CD4-positive, alpha-beta T cell (primary cell): Measurements from ENCODE around the gene RNF130. TPM values are rescaled to one million over a fixed set of nuclear protein-coding genes. Genes with fewer than 3 reads are reported as not detected.
A peak's percentile ranks its signal among the peaks of the same experiment; 100 is the strongest.
"Not testable (repeated sequence)": the region's sequence is repeated elsewhere in the genome, so short reads cannot be mapped to it uniquely, and the experiment has no call there.

Source experiments
- ATAC-seq: fragments of 200-7000 bp; cut with Tn5 transposase; one replicate; pipeline ENCODE4 v1.10.0; 2022; ENCODE audit warnings: mild to moderate bottlenecking; ENCODE audit not compliant: poor library complexity
- CTCF ChIA-PET: fragments of 350-600 bp; sonication (Branson Sonifier 250); formaldehyde crosslinking; loops from one replicate; lab custom pipeline; 2021; ENCODE audit warnings: antibody characterized with exemption, inconsistent platforms; lab: Charles Lee
- POLR2A ChIA-PET: fragments of 350-600 bp; sonication (Branson Sonifier 250); formaldehyde crosslinking; loops from one replicate; lab custom pipeline; 2021; ENCODE audit warnings: antibody characterized with exemption, inconsistent platforms; lab: Charles Lee
- DNase-seq, 14 experiments: peaks; one replicate each; pipeline ENCODE4 v3.0.0-alpha.2; 2013 to 2020; ENCODE audit warnings: mixed read lengths in 2 of 14
- H3K27ac ChIP-seq, 2 donors: one replicate each; pipeline versions ENCODE4 v1.5.1 to v1.7.0; 2013; ENCODE audit warnings: low read length in 2 of 2, low read depth in 1 of 2, mild to moderate bottlenecking in 1 of 2
- H3K27me3 ChIP-seq, 2 experiments: 1 replicate in 1 of 2; 2 replicates in 1 of 2; pipeline versions ENCODE4 v1.6.1 to v1.7.0; 2013; ENCODE audit warnings: low read length in 2 of 2, control low read depth in 1 of 2, mild to moderate bottlenecking in 1 of 2, moderate library complexity in 1 of 2; ENCODE audit not compliant: insufficient read depth in 2 of 2, control insufficient read depth in 1 of 2
- H3K36me3 ChIP-seq: one replicate; pipeline ENCODE4 v1.6.1; 2013; ENCODE audit warnings: low read length, control low read depth; ENCODE audit not compliant: insufficient read depth
- H3K4me1 ChIP-seq: one replicate; pipeline ENCODE4 v1.6.1; 2013; ENCODE audit warnings: low read length, control low read depth; ENCODE audit not compliant: insufficient read depth
- H3K4me3 ChIP-seq: one replicate; pipeline ENCODE4 v1.5.1; 2013; ENCODE audit warnings: mild to moderate bottlenecking, low read length, moderate library complexity
- H3K9me3 ChIP-seq, 2 experiments: 1 replicate in 1 of 2; 2 replicates in 1 of 2; pipeline versions ENCODE4 v1.6.1 to v1.7.0; 2013; ENCODE audit warnings: low read length in 2 of 2, mild to moderate bottlenecking in 2 of 2, control low read depth in 1 of 2, moderate library complexity in 1 of 2; ENCODE audit not compliant: control insufficient read depth in 1 of 2, insufficient read depth in 1 of 2
- H3K27ac Mint-ChIP-seq: one replicate; pipeline ENCODE4 v1.8.0; 2020; ENCODE audit warnings: mixed read lengths
- H3K27me3 Mint-ChIP-seq: one replicate; pipeline ENCODE4 v1.8.0; 2021; ENCODE audit warnings: mixed read lengths
- H3K36me3 Mint-ChIP-seq: one replicate; pipeline ENCODE4 v1.8.0; 2021; ENCODE audit warnings: low read depth, mixed read lengths
- H3K4me1 Mint-ChIP-seq: one replicate; pipeline ENCODE4 v1.8.0; 2021; ENCODE audit warnings: low read depth, mixed read lengths
- H3K4me3 Mint-ChIP-seq: one replicate; pipeline ENCODE4 v1.8.0; 2020; ENCODE audit warnings: mild to moderate bottlenecking, mixed read lengths
- H3K9me3 Mint-ChIP-seq: one replicate; pipeline ENCODE4 v1.8.0; 2020; ENCODE audit warnings: mixed read lengths
- CTCF ChIP-seq: fragments of 200-600 bp; IDR thresholded peaks from one replicate; pipeline ENCODE4 v1.8.0; 2022; ENCODE audit warnings: antibody characterized with exemption, mild to moderate bottlenecking
- intact Hi-C, 2 experiments: fragments of 100-400 bp; cut with DNase I in 1 of 2; cut with micrococcal nuclease in 1 of 2; formaldehyde crosslinking; loops; one replicate each; pipeline versions ENCODE4 v1.15.1 to v1.9.0; 2023 to 2025; cut with DNase I, micrococcal nuclease
- total RNA-seq, 174 experiments: library from RNA in 2 of 174; stranded (reverse) in 2 of 174; gene quantifications; one replicate each; pipeline ENCODE4 v1.2.3 and lab custom pipeline; 2021 to 2026

Gene RNF130
- total RNA-seq, 2 experiments from 2014 or later: 18.2 to 19.1 TPM

GRCh38 chr5:180090769-180091546, 19.4 kb upstream of the RNF130 start:
- no peaks in the 10 kb centered on the region for H3K36me3 ChIP-seq
- POLR2A ChIA-PET: interaction anchor here (0.7 to 0.8 kb wide), 2 partner anchors 254 kb away, joined by 3 to 4 read pairs; no protein-coding TSS in a partner anchor
- peak overlapping the region; percentile 88 for H3K27ac Mint-ChIP-seq
- peaks cover 19% of the 10 kb centered on the region for H3K4me1 ChIP-seq
- ATAC-seq (no peak), DNase-seq (peak in 2 of 14 experiments; percentile 7 to 27)
- intact Hi-C loops: loop anchor here (2.0 to 5.0 kb wide), 4 partner anchors 69 to 290 kb away; partner anchors contain the start of gene TBC1D9B (in 2 of the 2)
- H3K4me3 Mint-ChIP-seq: peak overlapping the region; percentile 83
- no peaks in the 10 kb centered on the region for H3K9me3 ChIP-seq
- H3K36me3 Mint-ChIP-seq: no peaks in the 10 kb centered on the region
- no peaks in the 10 kb centered on the region for H3K9me3 Mint-ChIP-seq
- CTCF ChIA-PET: interaction anchor here (1.1 to 1.7 kb wide), 6 partner anchors 12 to 289 kb away, joined by 3 to 5 read pairs (median 4); no protein-coding TSS in a partner anchor
- peaks cover 13% of the 10 kb centered on the region for H3K4me1 Mint-ChIP-seq
- H3K27me3 ChIP-seq: no peaks in the 10 kb centered on the region
- no peak overlapping the region for H3K27ac ChIP-seq
- peak overlapping the region; percentile 64 for H3K4me3 ChIP-seq
- no peaks in the 10 kb centered on the region for H3K27me3 Mint-ChIP-seq
- peak; percentile 8 for TF ChIP-seq CTCF

- no peak overlapping the region for H3K27ac ChIP-seq
- POLR2A ChIA-PET: interaction anchor here (0.7 to 0.8 kb wide), 2 partner anchors 253 to 254 kb away, joined by 3 to 4 read pairs; no protein-coding TSS in a partner anchor
- peaks cover 19% of the 10 kb centered on the region for H3K4me1 Mint-ChIP-seq
- H3K27me3 ChIP-seq: no peaks in the 10 kb centered on the region
- ATAC-seq (peak; percentile 58), DNase-seq (peak; percentile 64 to 91 (median 78))
- peak overlapping the region; percentile 81 for H3K4me3 Mint-ChIP-seq
- no peaks in the 10 kb centered on the region for H3K36me3 Mint-ChIP-seq
- no peaks in the 10 kb centered on the region for H3K9me3 Mint-ChIP-seq
- peak overlapping the region; percentile 64 for H3K4me3 ChIP-seq
- H3K36me3 ChIP-seq: no peaks in the 10 kb centered on the region
- CTCF ChIA-PET: interaction anchor here (1.3 to 1.7 kb wide), 4 partner anchors 11 to 181 kb away, joined by 3 to 5 read pairs (median 5); no protein-coding TSS in a partner anchor
- peaks cover 21% of the 10 kb centered on the region for H3K4me1 ChIP-seq
- no peaks in the 10 kb centered on the region for H3K9me3 ChIP-seq
- intact Hi-C loops: loop anchor here (2.0 to 5.0 kb wide), 4 partner anchors 68 to 289 kb away; partner anchors contain the start of gene TBC1D9B (in 2 of the 2)
- peak overlapping the region; percentile 88 for H3K27ac Mint-ChIP-seq
- peaks cover 3% of the 10 kb centered on the region for H3K27me3 Mint-ChIP-seq
- peak; percentile 83 for TF ChIP-seq CTCF
These were observed 18.7 kb upstream of the RNF130 start for GRCh38 chr5:180090098-180090768.

GRCh38 chr5:180089628-180090027, 18.1 kb upstream of the RNF130 start:
- peak overlapping the region; percentile 81 for H3K4me3 Mint-ChIP-seq
- intact Hi-C loops: loop anchor here (2.0 to 10.0 kb wide), 6 partner anchors 15 to 445 kb away; partner anchors contain the start of gene TBC1D9B (in 2 of the 2)
- H3K27ac ChIP-seq, DNase-seq, POLR2A ChIA-PET, H3K9me3 ChIP-seq, H3K36me3 Mint-ChIP-seq, H3K9me3 Mint-ChIP-seq, H3K27me3 ChIP-seq, H3K27me3 Mint-ChIP-seq, ATAC-seq, H3K36me3 ChIP-seq: not testable (repeated sequence)
- CTCF ChIA-PET: interaction anchor here (1.3 to 1.7 kb wide), 3 partner anchors 11 to 181 kb away, joined by 3 to 5 read pairs (median 5); no protein-coding TSS in a partner anchor
- H3K27ac Mint-ChIP-seq: peak overlapping the region; percentile 88
- Histone ChIP-seq H3K4me1 (peaks cover 21% of the 10 kb centered on the region), H3K4me3 (peak overlapping the region; percentile 64)
- peaks cover 21% of the 10 kb centered on the region for H3K4me1 Mint-ChIP-seq
